HG03108 (cell line): Measurements from ENCODE around the gene SSTR3.
"Not testable (repeated sequence)": the region's sequence is repeated elsewhere in the genome, so short reads cannot be mapped to it uniquely, and the experiment has no call there.

Experiments
- ATAC-seq: cut with Tn5 transposase; IDR thresholded peaks from one replicate; pipeline ENCODE4 v1.9.1; 2021; ENCODE audit warnings: moderate library complexity; ENCODE audit not compliant: unreplicated experiment

SSTR3 gene

GRCh38 chr22:37183432-37184379 lies 28.6 kb downstream of the SSTR3 start:
- ATAC-seq = no peak

- no peak for ATAC-seq
These were observed 29.4 kb downstream of the SSTR3 start for GRCh38 chr22:37182949-37183245.

- no peak for ATAC-seq
These were observed 30.0 kb downstream of the SSTR3 start for GRCh38 chr22:37182101-37182948.

GRCh38 chr22:37181681-37182080 lies 30.6 kb downstream of the SSTR3 start:
- ATAC-seq = no peak

GRCh38 chr22:37180531-37181231 lies 31.6 kb downstream of the SSTR3 start:
- no peak for ATAC-seq

- ATAC-seq = no peak
These were observed 32.5 kb downstream of the SSTR3 start for GRCh38 chr22:37179622-37180420.

GRCh38 chr22:37179126-37179470 lies 33.2 kb downstream of the SSTR3 start:
- ATAC-seq = no peak

- ATAC-seq = no peak
These were observed 33.7 kb downstream of the SSTR3 start for GRCh38 chr22:37178350-37179125.

- ATAC-seq = no peak
These were observed 34.5 kb downstream of the SSTR3 start for GRCh38 chr22:37177755-37178154.

- no peak for ATAC-seq
These were observed 35.1 kb downstream of the SSTR3 start for GRCh38 chr22:37177221-37177620.

- ATAC-seq = no peak
These were observed 35.7 kb downstream of the SSTR3 start for GRCh38 chr22:37176464-37177061.

- no peak for ATAC-seq
These were observed 36.6 kb downstream of the SSTR3 start for GRCh38 chr22:37175414-37176281.

GRCh38 chr22:37174964-37175363 lies 37.3 kb downstream of the SSTR3 start:
- ATAC-seq = no peak

GRCh38 chr22:37173709-37174108 lies 38.6 kb downstream of the SSTR3 start:
- no peak for ATAC-seq

GRCh38 chr22:37172266-37173245 lies 39.7 kb downstream of the SSTR3 start:
- ATAC-seq = no peak

GRCh38 chr22:37171662-37172061 lies 40.6 kb downstream of the SSTR3 start:
- no peak for ATAC-seq

- ATAC-seq = not testable (repeated sequence)
These were observed 41.4 kb downstream of the SSTR3 start for GRCh38 chr22:37170689-37171405.
